ENCODE measurements around the gene NIM1K. TPM values are rescaled to one million over a fixed set of nuclear protein-coding genes. Genes with fewer than 3 reads are reported as not detected.
"Not testable (repeated sequence)": the region's sequence is repeated elsewhere in the genome, so short reads cannot be mapped to it uniquely, and the experiment has no call there.

Gene NIM1K
- total RNA-seq, 1 donor from 2014 or later, result under 0.01 TPM

DNA sequence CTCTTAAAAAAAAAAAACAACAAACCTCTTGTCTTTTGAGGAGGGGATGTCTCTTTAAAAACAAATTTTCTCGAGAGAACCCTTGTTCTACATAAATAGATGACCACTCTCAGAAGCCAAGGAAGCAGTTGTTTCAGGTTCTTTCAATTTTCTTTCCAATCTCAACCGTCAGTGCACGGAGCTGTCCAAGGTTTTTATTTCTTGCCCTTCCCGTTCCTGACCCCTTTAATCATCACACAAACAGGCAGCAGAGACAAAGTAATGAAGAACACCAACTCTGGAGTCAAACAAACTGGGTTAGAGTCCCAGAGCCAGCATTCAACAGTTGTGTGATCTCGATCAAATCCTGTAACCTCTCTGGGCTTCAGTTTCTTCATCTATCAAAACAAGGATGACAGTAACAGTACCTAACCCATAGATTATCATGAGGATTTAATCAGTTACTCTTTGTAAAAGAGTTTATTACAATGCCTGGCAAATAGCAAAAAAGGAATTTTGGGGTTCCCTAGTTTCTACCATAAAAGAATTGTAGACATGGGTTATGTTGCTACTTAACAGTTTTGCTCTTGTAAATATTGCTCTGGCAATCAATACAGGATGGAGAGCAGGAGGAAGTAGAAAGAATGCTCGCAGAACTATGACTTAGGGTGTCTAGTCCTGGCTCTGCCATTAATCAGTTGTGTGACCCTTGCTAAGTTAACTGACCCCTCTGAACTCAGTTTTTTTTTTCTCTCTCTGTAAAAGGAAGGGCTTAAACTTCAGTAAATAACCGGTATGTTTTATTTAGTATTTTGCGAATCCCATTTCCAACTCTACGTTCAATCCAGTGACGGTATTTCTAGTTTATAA, 1.0 kb upstream of the NIM1K start:
- DNase-seq, result peak; percentile 44

GRCh38 chr5:43192558-43193180, 644 bp downstream of the NIM1K start:
- DNase-seq, result peak; percentile 26

- peak; percentile 31 for DNase-seq
These were observed 1.3 kb downstream of the NIM1K start for GRCh38 chr5:43193181-43193893.

- DNase-seq, result no peak
These were observed 1.9 kb downstream of the NIM1K start for GRCh38 chr5:43193894-43194265.

GRCh38 chr5:43195670-43196265, 3.7 kb downstream of the NIM1K start:
- no peak for DNase-seq

GRCh38 chr5:43197535-43197934, 5.5 kb downstream of the NIM1K start:
- DNase-seq, result no peak

GRCh38 chr5:43201442-43201841, 9.4 kb downstream of the NIM1K start:
- DNase-seq, result not testable (repeated sequence)

- DNase-seq, result no peak
These were observed 10.4 kb downstream of the NIM1K start for GRCh38 chr5:43202380-43202779.

- DNase-seq, result no peak
These were observed 11.3 kb downstream of the NIM1K start for GRCh38 chr5:43203373-43203772.

DNA sequence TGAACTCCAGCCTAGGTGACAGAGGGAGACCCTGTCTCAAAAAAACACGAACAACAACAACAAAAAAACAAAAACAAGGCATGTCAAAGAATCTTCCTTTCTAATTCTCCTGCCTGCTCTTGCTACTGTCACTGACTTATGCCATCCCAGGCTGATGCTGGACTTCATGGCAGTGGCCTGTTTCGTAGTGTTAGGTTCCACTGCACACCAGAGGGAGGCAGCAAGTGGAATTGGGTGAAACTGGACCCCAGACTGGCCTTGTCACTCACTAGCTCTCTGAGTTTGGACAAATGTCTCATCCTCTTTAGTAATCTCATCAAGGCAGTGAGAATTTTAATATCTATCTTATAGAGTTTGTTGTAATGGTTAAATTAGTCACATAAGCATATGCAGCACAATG, 12.9 kb downstream of the NIM1K start:
- DNase-seq, result no peak

- DNase-seq, result no peak
These were observed 15.6 kb downstream of the NIM1K start for GRCh38 chr5:43207601-43208000.

- DNase-seq, result no peak
These were observed 16.6 kb downstream of the NIM1K start for GRCh38 chr5:43208658-43209057.

- DNase-seq, result no peak
These were observed 17.0 kb downstream of the NIM1K start for GRCh38 chr5:43209060-43209459.

- no peak for DNase-seq
These were observed 17.8 kb downstream of the NIM1K start for GRCh38 chr5:43209833-43210232.

GRCh38 chr5:43210570-43210969, 18.5 kb downstream of the NIM1K start:
- no peak for DNase-seq

GRCh38 chr5:43213951-43214350, 21.9 kb downstream of the NIM1K start:
- DNase-seq, result no peak

- DNase-seq, result no peak
These were observed 23.1 kb downstream of the NIM1K start for GRCh38 chr5:43215073-43215631.

DNA sequence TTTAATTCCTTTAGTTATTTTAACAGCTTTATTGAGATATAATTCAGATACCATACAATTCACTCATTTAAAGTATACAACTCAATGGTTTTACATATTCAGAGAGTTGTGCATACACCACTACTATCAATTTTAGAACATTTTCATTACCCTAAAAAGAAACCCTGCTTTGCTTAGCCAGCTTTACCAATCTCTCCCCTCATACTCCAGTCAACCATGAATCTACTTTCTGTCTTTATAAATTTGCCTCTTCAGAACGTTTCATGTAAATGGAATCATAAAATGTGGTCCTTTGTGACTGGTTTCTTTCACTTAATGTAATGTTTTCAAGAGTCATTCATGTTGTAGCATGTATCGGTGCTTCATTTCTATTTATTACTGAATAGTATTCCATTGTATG, 24.9 kb downstream of the NIM1K start:
- DNase-seq, result no peak

DNA sequence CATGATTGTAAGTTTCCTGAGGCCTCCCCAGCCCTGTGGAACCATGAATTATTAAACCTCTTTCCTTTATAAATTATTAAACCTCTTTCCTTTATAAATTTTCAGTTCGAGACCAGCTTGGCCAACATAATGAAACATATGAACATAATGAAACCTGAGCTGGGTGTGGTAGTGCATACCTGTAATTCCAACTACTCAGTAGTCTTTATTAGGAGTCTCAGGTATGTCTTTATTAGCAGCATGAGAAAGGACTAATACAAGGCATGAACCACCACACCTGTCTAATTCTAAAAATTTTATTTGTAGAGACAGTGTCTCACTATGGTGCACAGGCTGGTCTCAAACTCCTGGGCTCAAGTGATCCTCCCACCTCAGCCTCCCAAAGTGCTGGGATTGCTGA, 27.1 kb downstream of the NIM1K start:
- no peak for DNase-seq

DNA sequence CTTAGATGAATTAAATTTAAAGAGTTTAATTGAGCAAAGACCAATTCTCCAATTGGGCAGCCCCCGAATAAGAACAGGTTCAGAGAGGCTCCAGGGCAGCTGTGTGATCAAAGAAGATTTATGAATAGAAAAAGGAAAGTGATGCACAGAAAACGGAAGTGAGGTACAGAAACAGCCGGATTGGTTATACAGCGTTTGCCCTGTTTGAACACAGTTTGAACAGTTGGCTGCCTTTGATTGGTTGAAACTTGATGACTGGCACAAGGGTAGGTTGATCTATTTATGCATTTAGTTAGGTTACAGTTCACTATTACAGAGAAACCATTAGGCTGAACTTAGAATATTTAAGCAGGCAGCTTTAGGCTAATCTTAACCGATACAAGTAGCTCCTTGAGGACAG, 29.5 kb downstream of the NIM1K start:
- no peak for DNase-seq

- no peak for DNase-seq
These were observed 33.7 kb downstream of the NIM1K start for GRCh38 chr5:43225649-43226245.

DNA sequence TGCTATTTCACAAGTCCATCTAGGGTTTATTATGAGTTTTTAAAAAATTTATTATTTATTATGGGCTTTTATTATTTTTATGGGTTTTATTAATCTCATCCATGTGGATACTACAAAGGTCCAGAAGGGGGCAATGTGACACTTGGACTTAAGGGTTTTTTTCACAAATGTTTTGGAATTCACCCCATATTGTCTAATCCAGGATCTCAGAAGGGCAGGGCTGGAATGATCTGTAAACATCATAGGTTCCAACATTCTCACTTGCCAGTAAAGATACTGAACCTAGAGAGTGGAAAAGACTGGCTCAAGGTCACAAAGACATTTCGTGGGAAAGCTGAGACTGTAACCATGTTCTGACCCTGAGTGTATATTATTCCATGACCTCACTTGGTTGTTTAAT, 35.6 kb downstream of the NIM1K start:
- peak; percentile 67 for DNase-seq

- no peak for DNase-seq
These were observed 38.7 kb downstream of the NIM1K start for GRCh38 chr5:43230707-43231106.
